Peyer's patch (tissue), 4 donors: Measurements from ENCODE around the gene ZGPAT.
"Not testable (repeated sequence)": the region's sequence is repeated elsewhere in the genome, so short reads cannot be mapped to it uniquely, and the experiment has no call there.

Experiments used
- CTCF ChIP-seq, 6 experiments: fragments of 450-650 bp in 4 of 6; fragments of 200-600 bp in 2 of 6; sonication (generic) in 1 of 6; IDR thresholded peaks; one replicate each; pipeline ENCODE4 v1.5.1; 2017 to 2019; ENCODE audit warnings: antibody characterized with exemption in 6 of 6, mild to moderate bottlenecking in 3 of 6, moderate library complexity in 1 of 6
- POLR2A ChIP-seq, 2 donors: fragments of 450-650 bp; IDR thresholded peaks; one replicate each; pipeline ENCODE4 v1.5.1; 2017; ENCODE audit warnings: antibody characterized with exemption in 2 of 2, mild to moderate bottlenecking in 2 of 2, moderate library complexity in 2 of 2

- TF ChIP-seq CTCF, POLR2A (IDR thresholded peaks at IDR 0.05): not testable (repeated sequence)
These were observed 36.1 kb upstream of the ZGPAT start for GRCh38 chr20:63671695-63672094.
